ENCODE measurements around the gene ZNF845. TPM values are rescaled to one million over a fixed set of nuclear protein-coding genes. Genes with fewer than 3 reads are reported as not detected.
"Not testable (repeated sequence)": the region's sequence is repeated elsewhere in the genome, so short reads cannot be mapped to it uniquely, and the experiment has no call there.

ZNF845 gene
- total RNA-seq: 1 to 10 TPM; 5.5 to 5.6 TPM

GRCh38 chr19:53333463-53334449 is at the start of gene ZNF845:
Gene ZNF845, plus strand, starts transcription at chr19:53333749. Its CDS starts 7,559 bp downstream, at chr19:53341308.
- H3K9me3 Mint-ChIP-seq: peaks cover 20% of the 10 kb centered on the region
- intact Hi-C loops (cut with micrococcal nuclease): no loop called here
- CTCF ChIA-PET: no interaction called here
- peaks cover 37% of the 10 kb centered on the region for H3K36me3 Mint-ChIP-seq (ENCODE audit: low read depth)
- H3K27ac Mint-ChIP-seq: peak within 1 kb of the TSS; percentile 90
- H3K4me1 Mint-ChIP-seq (ENCODE audit: low read depth): peaks cover 14% of the 10 kb centered on the region
- peak; percentile 96 for DNase-seq
- peaks cover 5% of the 10 kb centered on the region for H3K27me3 Mint-ChIP-seq
- ATAC-seq: peak; percentile 100
- POLR2A ChIA-PET: interaction anchor here (1.0 kb wide), 1 partner anchor 25 kb away, joined by 3 read pairs; no protein-coding TSS in a partner anchor
- peak within 1 kb of the TSS; percentile 85 for H3K4me3 Mint-ChIP-seq
- no peak for TF ChIP-seq CTCF (IDR thresholded peaks at IDR 0.05)

GRCh38 chr19:53285087-53285486 is 48.5 kb upstream of the ZNF845 start:
- peaks cover 11% of the 10 kb centered on the region for H3K9me3 Mint-ChIP-seq
- no peak overlapping the region for H3K27ac Mint-ChIP-seq
- no peak for TF ChIP-seq CTCF (IDR thresholded peaks at IDR 0.05)
- no peaks in the 10 kb centered on the region for H3K4me1 Mint-ChIP-seq (ENCODE audit: low read depth)
- peaks cover 2% of the 10 kb centered on the region for H3K27me3 Mint-ChIP-seq
- no peaks in the 10 kb centered on the region for H3K36me3 Mint-ChIP-seq (ENCODE audit: low read depth)
- ATAC-seq (no peak), DNase-seq (no peak)
- CTCF ChIA-PET: no interaction called here
- intact Hi-C loops (cut with micrococcal nuclease): no loop called here
- POLR2A ChIA-PET: no interaction called here
- H3K4me3 Mint-ChIP-seq: no peak overlapping the region

GRCh38 chr19:53290758-53291549 is 42.6 kb upstream of the ZNF845 start:
- intact Hi-C loops (cut with micrococcal nuclease): no loop called here
- ChIA-PET POLR2A (no interaction called here), CTCF (no interaction called here)
- Mint-ChIP-seq H3K4me3 (no peak overlapping the region), H3K27ac (no peak overlapping the region), H3K27me3 (no peaks in the 10 kb centered on the region), H3K36me3 (ENCODE audit: low read depth) (peaks cover 6% of the 10 kb centered on the region), H3K4me1 (ENCODE audit: low read depth) (no peaks in the 10 kb centered on the region), H3K9me3 (peaks cover 39% of the 10 kb centered on the region)
- DNase-seq (no peak), ATAC-seq (no peak)
- TF ChIP-seq CTCF (IDR thresholded peaks at IDR 0.05): no peak

GRCh38 chr19:53294786-53295441 is 38.6 kb upstream of the ZNF845 start:
- H3K27me3 Mint-ChIP-seq: no peaks in the 10 kb centered on the region
- intact Hi-C loops (cut with micrococcal nuclease): no loop called here
- ChIA-PET CTCF (no interaction called here), POLR2A (no interaction called here)
- no peak overlapping the region for H3K4me3 Mint-ChIP-seq
- peaks cover 36% of the 10 kb centered on the region for H3K9me3 Mint-ChIP-seq
- H3K4me1 Mint-ChIP-seq (ENCODE audit: low read depth): no peaks in the 10 kb centered on the region
- H3K36me3 Mint-ChIP-seq (ENCODE audit: low read depth): peaks cover 6% of the 10 kb centered on the region
- DNase-seq: no peak
- peak overlapping the region; percentile 42 for H3K27ac Mint-ChIP-seq
- no peak for TF ChIP-seq CTCF (IDR thresholded peaks at IDR 0.05)
- no peak for ATAC-seq

- H3K4me3 Mint-ChIP-seq; H3K4me1 Mint-ChIP-seq (ENCODE audit: low read depth); CTCF ChIA-PET; H3K27me3 Mint-ChIP-seq; intact Hi-C loops (cut with micrococcal nuclease); H3K36me3 Mint-ChIP-seq (ENCODE audit: low read depth); POLR2A ChIA-PET; H3K9me3 Mint-ChIP-seq; H3K27ac Mint-ChIP-seq; ATAC-seq: not testable (repeated sequence)
- peak; percentile 11 for DNase-seq
These were observed 32.2 kb upstream of the ZNF845 start for GRCh38 chr19:53301341-53301740.

All from activated CD8-positive, alpha-beta T cell treated with anti-CD3 and anti-CD28 coated beads for 36 hours (primary cell).